Fibroblast of lung (primary cell): ENCODE results near the gene PABPN1L. TPM values are rescaled to one million over a fixed set of nuclear protein-coding genes. Genes with fewer than 3 reads are reported as not detected.
"Not testable (repeated sequence)": the region's sequence is repeated elsewhere in the genome, so short reads cannot be mapped to it uniquely, and the experiment has no call there.

ENCODE experiments used
- DNase-seq, 2 donors: peaks; one replicate each; pipeline versions ENCODE4 v3.0.0 to v3.0.0-alpha.2; 2010; ENCODE audit warnings: low read depth in 2 of 2
- H2AFZ ChIP-seq: 2 replicates; pipeline ENCODE4 v1.5.1; 2012; ENCODE audit warnings: low read length, control low read depth, inconsistent platforms
- H3K27ac ChIP-seq: 2 replicates; pipeline ENCODE4 v1.5.1; 2011; ENCODE audit warnings: low read length, control low read depth; ENCODE audit not compliant: insufficient read depth
- H3K27me3 ChIP-seq: 2 replicates; pipeline ENCODE4 v1.5.1; 2011; ENCODE audit warnings: mild to moderate bottlenecking, low read length; ENCODE audit not compliant: control insufficient read depth, insufficient read depth
- H3K36me3 ChIP-seq: 2 replicates; pipeline ENCODE4 v1.5.1; 2011; ENCODE audit warnings: low read length; ENCODE audit not compliant: control insufficient read depth, insufficient read depth
- H3K4me1 ChIP-seq: 2 replicates; pipeline ENCODE4 v1.5.1; 2011; ENCODE audit warnings: low read length; ENCODE audit not compliant: control insufficient read depth, insufficient read depth; ENCODE audit errors: extremely low read depth
- H3K4me2 ChIP-seq: 2 replicates; pipeline ENCODE4 v1.5.1; 2011; ENCODE audit warnings: low read length, control low read depth; ENCODE audit not compliant: insufficient read depth; ENCODE audit errors: extremely low read depth
- H3K4me3 ChIP-seq, 4 experiments: fragments of 200-600 bp in 1 of 4; sonication (generic) in 1 of 4; replicated peaks in 1 of 4; 2 replicates each; pipeline ENCODE4 v1.5.1; 2011 to 2016; ENCODE audit warnings: low read length in 4 of 4, low read depth in 3 of 4, mild to moderate bottlenecking in 3 of 4, control low read depth in 2 of 4, inconsistent platforms in 1 of 4, mixed read lengths in 1 of 4; ENCODE audit not compliant: insufficient read depth in 1 of 4; ENCODE audit errors: control extremely low read depth in 1 of 4
- H3K79me2 ChIP-seq: 2 replicates; pipeline ENCODE4 v1.5.1; 2012; ENCODE audit warnings: mild to moderate bottlenecking, low read length, inconsistent platforms; ENCODE audit not compliant: control insufficient read depth, insufficient read depth
- H3K9ac ChIP-seq: 2 replicates; pipeline ENCODE4 v1.5.1; 2011; ENCODE audit warnings: mild to moderate bottlenecking, low read length, control low read depth; ENCODE audit not compliant: insufficient read depth
- H3K9me3 ChIP-seq: 2 replicates; pipeline ENCODE4 v1.5.1; 2012; ENCODE audit warnings: low read depth, low read length; ENCODE audit not compliant: control insufficient read depth, insufficient read depth
- H4K20me1 ChIP-seq: 2 replicates; pipeline ENCODE4 v1.5.1; 2011; ENCODE audit warnings: low read length; ENCODE audit not compliant: control insufficient read depth, insufficient read depth; ENCODE audit errors: extremely low read depth
- CTCF ChIP-seq, 2 donors: IDR thresholded peaks in 1 of 2; conservative IDR thresholded peaks in 1 of 2; 1 replicate in 1 of 2; 2 replicates in 1 of 2; pipeline ENCODE4 v1.5.1; 2011 to 2012; ENCODE audit warnings: low read length in 2 of 2, control low read depth in 1 of 2, inconsistent platforms in 1 of 2, low read depth in 1 of 2, mild to moderate bottlenecking in 1 of 2
- EZH2 ChIP-seq: IDR thresholded peaks from 2 replicates; pipeline ENCODE4 v1.5.1; 2012; ENCODE audit warnings: low read length, control low read depth, mild to moderate bottlenecking; ENCODE audit errors: missing control alignments
- polyA plus RNA-seq, 2 donors: library from polyadenylated mRNA; depleted of rRNA in 1 of 2; stranded (reverse) in 1 of 2; unstranded in 1 of 2; fragments of >200 nt; gene quantifications; 2 replicates each; pipeline ENCODE4 v1.2.1, GENCODE V29; 2011 to 2012; ENCODE audit warnings: missing spikeins in 1 of 2
- total RNA-seq: library from RNA; depleted of rRNA; stranded (reverse); fragments of >200 nt; gene quantifications from 2 replicates; pipeline ENCODE4 v1.2.1, GENCODE V29; 2014

PABPN1L gene
- total and polyA plus RNA-seq, 2 donors (not counting 1 experiment from before 2014, with no cell fraction given), result not detected

GRCh38 chr16:88892065-88892464 is 25.6 kb upstream of the PABPN1L start:
- no peaks in the 10 kb centered on the region for H4K20me1 ChIP-seq
- H3K4me2 ChIP-seq, result no peak overlapping the region
- no peak for TF ChIP-seq CTCF (conservative IDR thresholded peaks at IDR 0.05 in 1 of 2, IDR thresholded peaks at IDR 0.05 in 1 of 2; ENCODE audit: low read depth in 1 of 2, low read length in 2 of 2)
- no peak for TF ChIP-seq EZH2
- no peaks in the 10 kb centered on the region for H3K27me3 ChIP-seq
- H3K9ac ChIP-seq, result no peak overlapping the region
- H3K36me3 ChIP-seq, result no peaks in the 10 kb centered on the region
- no peak overlapping the region for H2AFZ ChIP-seq
- H3K27ac ChIP-seq, result no peak overlapping the region
- DNase-seq, result no peak
- peaks cover 13% of the 10 kb centered on the region for H3K4me1 ChIP-seq
- no peak overlapping the region for H3K4me3 ChIP-seq
- no peaks in the 10 kb centered on the region for H3K9me3 ChIP-seq
- H3K79me2 ChIP-seq, result no peaks in the 10 kb centered on the region

- Histone ChIP-seq H3K27me3 (no peaks in the 10 kb centered on the region), H3K36me3 (no peaks in the 10 kb centered on the region), H3K79me2 (no peaks in the 10 kb centered on the region), H2AFZ (no peak overlapping the region), H3K4me1 (peaks cover 17% of the 10 kb centered on the region), H3K9ac (no peak overlapping the region), H3K9me3 (no peaks in the 10 kb centered on the region), H3K4me3 (no peak overlapping the region), H3K4me2 (no peak overlapping the region), H4K20me1 (no peaks in the 10 kb centered on the region), H3K27ac (no peak overlapping the region)
- TF ChIP-seq EZH2 (no peak), CTCF (conservative IDR thresholded peaks at IDR 0.05 in 1 of 2, IDR thresholded peaks at IDR 0.05 in 1 of 2; ENCODE audit: low read depth in 1 of 2, low read length in 2 of 2) (no peak)
- no peak for DNase-seq
Measured at GRCh38 chr16:88891083-88891482, 24.6 kb upstream of the PABPN1L start.

GRCh38 chr16:88889702-88890352 is 23.4 kb upstream of the PABPN1L start:
- H3K79me2 ChIP-seq, H4K20me1 ChIP-seq, H2AFZ ChIP-seq, H3K4me2 ChIP-seq, H3K27me3 ChIP-seq, H3K4me3 ChIP-seq, H3K27ac ChIP-seq, H3K9me3 ChIP-seq, H3K36me3 ChIP-seq, DNase-seq, H3K9ac ChIP-seq: not testable (repeated sequence)
- peaks cover 17% of the 10 kb centered on the region for H3K4me1 ChIP-seq
